AG10803 (cell line): Measurements from ENCODE around the gene SLC36A4.

ENCODE experiments used
- DNase-seq: peaks from one replicate; pipeline ENCODE4 v3.0.0; 2010; ENCODE audit warnings: low read depth
- H3K4me3 ChIP-seq: 2 replicates; pipeline ENCODE4 v1.5.1; 2011; ENCODE audit warnings: mild to moderate bottlenecking, low read length, control low read depth
- TF ChIP-seq, protein P1 (sequence below): conservative IDR thresholded peaks from 2 replicates; pipeline ENCODE4 v1.5.1; 2011; ENCODE audit warnings: mild to moderate bottlenecking, low read length, control low read depth, inconsistent platforms

The SLC36A4 gene

DNA sequence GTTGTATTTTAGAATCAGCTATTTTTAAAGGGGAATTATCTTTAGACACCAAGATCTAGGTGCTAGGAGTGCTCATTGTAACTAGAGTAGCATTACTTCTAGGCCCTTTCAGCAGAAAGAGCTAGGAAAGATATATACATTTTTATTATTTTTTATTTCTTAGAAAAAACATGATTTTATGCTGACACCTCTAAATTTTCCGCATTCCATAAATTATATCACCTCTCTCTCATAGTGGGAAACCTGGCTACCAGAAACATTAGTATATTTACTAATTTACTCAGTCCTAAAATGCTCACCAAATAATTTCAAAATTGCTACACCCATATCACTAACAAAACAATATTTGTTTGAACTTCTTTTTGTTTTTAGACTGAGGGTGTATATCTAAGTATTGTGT lies 32.1 kb upstream of the SLC36A4 start:
- TF ChIP-seq, protein P1, sequence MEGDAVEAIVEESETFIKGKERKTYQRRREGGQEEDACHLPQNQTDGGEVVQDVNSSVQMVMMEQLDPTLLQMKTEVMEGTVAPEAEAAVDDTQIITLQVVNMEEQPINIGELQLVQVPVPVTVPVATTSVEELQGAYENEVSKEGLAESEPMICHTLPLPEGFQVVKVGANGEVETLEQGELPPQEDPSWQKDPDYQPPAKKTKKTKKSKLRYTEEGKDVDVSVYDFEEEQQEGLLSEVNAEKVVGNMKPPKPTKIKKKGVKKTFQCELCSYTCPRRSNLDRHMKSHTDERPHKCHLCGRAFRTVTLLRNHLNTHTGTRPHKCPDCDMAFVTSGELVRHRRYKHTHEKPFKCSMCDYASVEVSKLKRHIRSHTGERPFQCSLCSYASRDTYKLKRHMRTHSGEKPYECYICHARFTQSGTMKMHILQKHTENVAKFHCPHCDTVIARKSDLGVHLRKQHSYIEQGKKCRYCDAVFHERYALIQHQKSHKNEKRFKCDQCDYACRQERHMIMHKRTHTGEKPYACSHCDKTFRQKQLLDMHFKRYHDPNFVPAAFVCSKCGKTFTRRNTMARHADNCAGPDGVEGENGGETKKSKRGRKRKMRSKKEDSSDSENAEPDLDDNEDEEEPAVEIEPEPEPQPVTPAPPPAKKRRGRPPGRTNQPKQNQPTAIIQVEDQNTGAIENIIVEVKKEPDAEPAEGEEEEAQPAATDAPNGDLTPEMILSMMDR: no peak
- no peak overlapping the region for H3K4me3 ChIP-seq
- DNase-seq: no peak

DNA sequence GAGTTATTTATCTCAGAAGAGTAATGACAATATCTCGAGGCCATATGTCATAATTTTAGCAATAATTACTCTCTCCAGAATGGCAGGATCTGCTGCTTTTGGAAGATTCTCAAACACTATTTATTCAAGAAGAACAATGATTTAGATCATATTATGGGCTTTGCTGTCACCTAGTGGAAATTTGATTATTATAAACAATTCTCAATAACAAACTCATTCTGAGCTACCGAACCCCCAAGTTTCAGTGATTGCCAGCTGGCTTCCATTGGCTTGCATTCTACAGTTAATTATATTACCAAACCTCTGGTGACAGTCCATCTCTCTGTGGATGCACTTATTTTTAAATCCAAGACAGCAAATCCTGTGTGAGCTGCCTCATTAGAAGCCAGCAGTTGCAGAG lies 27.9 kb upstream of the SLC36A4 start:
- H3K4me3 ChIP-seq: no peak overlapping the region
- TF ChIP-seq, protein P1: peak; percentile 43
- DNase-seq: peak; percentile 23

DNA sequence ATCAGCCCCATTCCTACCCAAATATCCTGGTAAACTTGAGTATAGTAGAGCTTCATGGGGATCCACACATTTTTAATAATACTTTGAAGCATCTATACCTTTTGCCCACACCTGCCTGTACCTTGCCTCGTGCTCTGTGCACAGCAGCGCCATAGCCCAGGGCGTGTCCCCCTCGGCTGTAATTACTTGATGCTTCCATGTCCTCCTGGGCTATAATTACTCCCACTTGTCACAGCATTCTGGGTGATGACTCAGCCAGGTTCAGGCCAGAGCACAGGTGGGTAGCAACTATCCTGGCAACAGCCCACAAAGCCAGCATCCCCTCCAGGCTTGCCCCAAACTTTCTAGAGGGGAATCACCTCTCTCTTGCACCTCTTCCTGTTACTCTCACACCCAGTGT lies 23.7 kb upstream of the SLC36A4 start:
- H3K4me3 ChIP-seq: no peak overlapping the region
- DNase-seq: no peak
- TF ChIP-seq, protein P1: no peak

DNA sequence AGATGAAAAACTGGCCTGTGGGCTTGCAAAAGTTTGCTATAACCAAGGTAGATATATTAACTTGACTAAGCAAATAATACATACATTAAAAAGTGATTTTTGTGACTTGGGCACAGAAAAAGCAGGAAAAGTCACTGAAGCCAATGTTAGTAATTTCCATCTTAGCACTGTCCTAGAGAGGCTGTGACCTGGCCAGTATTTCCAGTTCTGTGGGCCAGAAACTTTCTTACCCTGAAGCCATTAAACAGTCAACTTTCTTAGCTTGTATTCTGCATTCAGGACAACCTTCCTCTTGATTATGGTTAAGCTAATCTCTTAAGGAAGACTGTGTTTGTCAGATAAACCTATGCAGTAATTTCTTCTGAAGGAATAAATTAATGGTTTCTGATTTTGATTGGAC lies 22.3 kb upstream of the SLC36A4 start:
- no peak overlapping the region for H3K4me3 ChIP-seq
- TF ChIP-seq, protein P1: no peak
- no peak for DNase-seq

DNA sequence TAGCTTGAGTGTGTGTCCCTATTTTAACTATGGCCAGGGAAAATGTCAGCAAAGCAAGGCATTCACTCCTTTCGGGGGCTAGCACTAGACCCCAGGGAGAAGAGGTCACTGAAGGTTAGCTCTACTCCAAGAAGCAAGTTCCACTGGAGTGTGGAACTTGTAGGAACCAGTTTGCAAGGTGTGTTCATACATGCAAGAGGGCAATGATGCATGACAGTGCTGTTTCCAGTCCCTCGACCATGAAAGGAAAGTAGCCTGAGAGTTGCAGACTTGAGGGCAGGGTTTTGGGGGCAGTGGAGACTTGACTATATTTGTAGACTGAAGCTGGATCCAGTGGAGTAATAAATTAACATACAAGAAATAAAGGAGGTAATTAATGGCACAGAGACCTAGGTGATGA lies 21.6 kb upstream of the SLC36A4 start:
- DNase-seq: no peak
- no peak overlapping the region for H3K4me3 ChIP-seq
- TF ChIP-seq, protein P1: no peak

DNA sequence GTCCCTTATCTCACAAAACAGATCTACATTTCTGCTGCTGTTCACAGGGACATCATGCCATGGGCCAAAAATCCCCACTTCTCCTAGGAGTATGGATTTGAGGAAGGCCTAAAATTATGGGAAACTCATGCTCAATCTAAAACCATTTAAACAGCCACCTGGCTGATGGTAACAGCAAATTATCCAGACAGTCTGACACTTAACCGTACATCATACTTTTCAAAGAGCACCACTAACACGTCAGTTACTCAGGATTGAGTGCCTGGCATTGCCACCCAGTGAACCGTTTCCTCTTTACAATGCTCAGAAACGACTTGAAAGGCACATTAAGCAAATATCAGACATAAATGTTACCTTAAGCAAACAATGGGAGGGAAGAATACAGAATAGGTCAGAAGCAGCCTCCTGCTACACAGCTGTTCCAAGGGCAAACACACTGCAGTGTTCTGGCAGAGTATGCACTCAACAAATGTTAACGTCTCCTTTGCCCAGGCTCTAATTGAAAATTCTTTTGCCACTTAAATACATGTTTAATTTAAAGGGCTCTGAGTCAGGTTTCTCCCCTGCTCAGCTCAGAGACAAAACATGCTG lies 18.8 kb upstream of the SLC36A4 start:
- no peak for DNase-seq
- TF ChIP-seq, protein P1: no peak
- no peak overlapping the region for H3K4me3 ChIP-seq

DNA sequence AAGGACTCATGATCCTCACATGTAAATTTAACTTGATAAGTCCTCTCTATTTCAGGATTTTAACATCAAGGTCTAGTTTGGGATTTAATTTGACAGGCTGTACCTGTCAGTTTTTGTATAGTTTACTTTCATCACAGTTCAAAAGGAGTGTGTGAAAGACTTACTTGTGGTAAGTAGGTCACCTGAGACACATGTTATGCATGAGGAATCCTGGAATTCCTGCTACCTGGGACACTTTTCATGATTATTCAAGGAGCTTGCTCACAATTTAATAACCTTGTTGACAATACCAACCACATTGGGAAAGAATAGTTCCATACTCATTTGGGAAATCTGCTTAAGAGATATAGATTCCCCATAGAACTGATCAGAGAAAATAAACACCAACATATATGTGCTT lies 15.8 kb upstream of the SLC36A4 start:
- no peak for DNase-seq
- TF ChIP-seq, protein P1: no peak
- H3K4me3 ChIP-seq: no peak overlapping the region
